OCI-LY1 (cell line): ENCODE data around the gene NAP1L5.

Experiments
- H2AFZ ChIP-seq: fragments of 200-600 bp; sonication (generic), shearing (Covaris generic); 2 replicates; pipeline ENCODE4 v1.6.0; 2014; ENCODE audit warnings: antibody characterized with exemption, mild to moderate bottlenecking, low read length
- H3F3A ChIP-seq: fragments of 200-600 bp; sonication (generic), shearing (Covaris generic); 2 replicates; pipeline ENCODE4 v1.6.0; 2014; ENCODE audit warnings: mild to moderate bottlenecking, antibody characterized with exemption, low read length, moderate library complexity; ENCODE audit not compliant: insufficient read depth
- H3K27ac ChIP-seq: fragments of 200-600 bp; sonication (generic); 2 replicates; pipeline ENCODE4 v1.5.1; 2014; ENCODE audit warnings: low read length, mixed run types, mild to moderate bottlenecking, low read depth; ENCODE audit not compliant: poor library complexity, severe bottlenecking
- H3K27me3 ChIP-seq: fragments of 200-600 bp; sonication (generic); 2 replicates; pipeline ENCODE4 v1.6.0; 2014; ENCODE audit warnings: antibody characterized with exemption, mild to moderate bottlenecking, low read length, moderate library complexity; ENCODE audit not compliant: insufficient read depth
- H3K36me3 ChIP-seq: fragments of 200-600 bp; sonication (generic); 2 replicates; pipeline ENCODE4 v1.6.1; 2014; ENCODE audit warnings: mild to moderate bottlenecking, antibody characterized with exemption, low read length, moderate library complexity, mixed read lengths; ENCODE audit not compliant: insufficient read depth
- H3K4me1 ChIP-seq: fragments of 200-600 bp; sonication (generic); 2 replicates; pipeline ENCODE4 v1.5.1; 2014; ENCODE audit warnings: mild to moderate bottlenecking, low read length, moderate library complexity; ENCODE audit not compliant: insufficient read depth, severe bottlenecking
- H3K4me2 ChIP-seq: fragments of 200-600 bp; sonication (generic), shearing (Covaris generic); 2 replicates; pipeline ENCODE4 v1.6.1; 2014; ENCODE audit warnings: low read length
- H3K4me3 ChIP-seq: fragments of 200-600 bp; sonication (generic); 2 replicates; pipeline ENCODE4 v1.5.1; 2014; ENCODE audit warnings: low read length, low read depth, mild to moderate bottlenecking, mixed read lengths; ENCODE audit not compliant: poor library complexity, severe bottlenecking
- H3K79me2 ChIP-seq: fragments of 200-600 bp; shearing (Covaris generic); 2 replicates; pipeline ENCODE4 v1.6.1; 2016; ENCODE audit warnings: mixed run types, low read length, mixed read lengths; ENCODE audit not compliant: insufficient read depth
- H3K9ac ChIP-seq: fragments of 200-600 bp; sonication (generic), shearing (Covaris generic); 2 replicates; pipeline ENCODE4 v1.6.1; 2014; ENCODE audit warnings: mild to moderate bottlenecking, low read length, mixed read lengths
- H3K9me2 ChIP-seq: fragments of 200-600 bp; sonication (generic), shearing (Covaris generic); 2 replicates; pipeline ENCODE4 v1.6.1; 2014; ENCODE audit warnings: low read depth, mild to moderate bottlenecking, low read length, mixed read lengths
- H3K9me3 ChIP-seq: fragments of 200-600 bp; shearing (Covaris generic); 2 replicates; pipeline ENCODE4 v1.6.1; 2014; ENCODE audit warnings: low read length, mixed read lengths
- H4K20me1 ChIP-seq: fragments of 200-600 bp; sonication (generic), shearing (Covaris generic); 2 replicates; pipeline ENCODE4 v1.6.0; 2016; ENCODE audit warnings: mild to moderate bottlenecking, low read length; ENCODE audit not compliant: insufficient read depth
- CTCF ChIP-seq: fragments of 200-600 bp; sonication (generic), shearing (Covaris generic); IDR thresholded peaks from 2 replicates; pipeline ENCODE4 v1.5.1; 2017; ENCODE audit warnings: mild to moderate bottlenecking, antibody characterized with exemption, low read length, moderate library complexity, mixed read lengths
- EZH2 ChIP-seq: fragments of 200-600 bp; sonication (generic), shearing (Covaris generic); IDR thresholded peaks from 2 replicates; pipeline ENCODE4 v1.8.0; 2017; ENCODE audit warnings: borderline replicate concordance, mixed run types, mild to moderate bottlenecking, antibody characterized with exemption, low read length, moderate library complexity, mixed read lengths

The NAP1L5 gene

DNA sequence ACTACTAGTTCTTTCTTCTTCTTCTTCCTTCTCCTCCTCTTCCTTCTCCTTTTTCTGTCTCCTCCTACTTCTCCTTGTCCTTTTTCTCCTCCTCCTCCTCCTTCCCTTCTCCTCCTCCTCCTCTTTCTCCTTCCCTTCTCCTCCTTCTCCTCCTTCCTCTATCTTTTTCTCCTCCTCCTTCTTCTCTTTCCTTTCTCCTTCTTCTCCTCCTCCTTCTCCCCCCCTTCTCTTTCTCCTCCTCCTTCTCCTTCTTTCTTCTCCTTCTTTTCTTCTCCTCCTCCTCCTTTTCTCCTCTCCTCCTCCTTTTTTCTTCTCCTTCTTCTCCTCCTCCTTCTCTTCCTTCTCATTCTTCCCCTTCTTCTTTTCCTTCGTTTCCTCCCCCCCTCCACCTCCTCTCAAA lies 21.8 kb upstream of the NAP1L5 start:
- Histone ChIP-seq H2AFZ (no peak overlapping the region), H3F3A (no peaks in the 10 kb centered on the region), H3K9ac (no peak overlapping the region), H3K4me2 (no peak overlapping the region), H4K20me1 (no peaks in the 10 kb centered on the region), H3K4me3 (no peak overlapping the region), H3K4me1 (no peaks in the 10 kb centered on the region), H3K27ac (no peak overlapping the region), H3K79me2 (no peaks in the 10 kb centered on the region), H3K27me3 (no peaks in the 10 kb centered on the region), H3K9me2 (no peaks in the 10 kb centered on the region), H3K36me3 (peaks cover 16% of the 10 kb centered on the region), H3K9me3 (peaks cover 8% of the 10 kb centered on the region)
- no peak for TF ChIP-seq EZH2
- no peak for TF ChIP-seq CTCF

DNA sequence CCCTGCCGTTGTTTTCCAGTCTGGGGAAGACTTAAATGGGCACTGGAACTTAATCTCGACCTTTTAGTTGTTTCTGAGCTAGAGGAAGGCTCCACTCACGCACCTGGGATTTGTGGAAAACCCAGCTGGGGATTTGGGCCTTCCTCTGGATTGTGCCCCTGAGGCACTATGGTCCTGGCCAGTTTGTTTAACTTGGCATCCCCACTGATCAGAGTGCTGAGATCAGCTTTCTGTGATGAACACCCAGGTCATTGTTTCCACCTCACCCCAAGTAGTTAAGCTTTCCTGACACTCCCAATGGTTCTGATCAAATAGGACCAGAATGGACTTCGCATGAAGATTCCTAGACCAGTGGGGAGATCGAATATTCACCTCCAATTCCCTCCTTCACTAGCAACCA lies 20.5 kb upstream of the NAP1L5 start:
- no peaks in the 10 kb centered on the region for H3K27me3 ChIP-seq
- no peaks in the 10 kb centered on the region for H3K79me2 ChIP-seq
- H3K36me3 ChIP-seq = peaks cover 16% of the 10 kb centered on the region
- H3K4me1 ChIP-seq = no peaks in the 10 kb centered on the region
- H3K9ac ChIP-seq = no peak overlapping the region
- H3K4me2 ChIP-seq = no peak overlapping the region
- TF ChIP-seq CTCF (no peak), EZH2 (no peak)
- no peaks in the 10 kb centered on the region for H4K20me1 ChIP-seq
- H3K27ac ChIP-seq = no peak overlapping the region
- H3K9me2 ChIP-seq = no peaks in the 10 kb centered on the region
- H3K9me3 ChIP-seq = peaks cover 8% of the 10 kb centered on the region
- no peaks in the 10 kb centered on the region for H3F3A ChIP-seq
- H3K4me3 ChIP-seq = no peak overlapping the region
- no peak overlapping the region for H2AFZ ChIP-seq

GRCh38 chr4:88713782-88714181 lies 16.2 kb upstream of the NAP1L5 start:
- Histone ChIP-seq H3K27ac (no peak overlapping the region), H3K4me1 (no peaks in the 10 kb centered on the region), H3K27me3 (no peaks in the 10 kb centered on the region), H3K79me2 (no peaks in the 10 kb centered on the region), H4K20me1 (no peaks in the 10 kb centered on the region), H3K36me3 (peaks cover 20% of the 10 kb centered on the region), H3F3A (no peaks in the 10 kb centered on the region), H3K9me3 (peaks cover 8% of the 10 kb centered on the region), H3K4me2 (no peak overlapping the region), H2AFZ (no peak overlapping the region), H3K9ac (no peak overlapping the region), H3K9me2 (no peaks in the 10 kb centered on the region), H3K4me3 (no peak overlapping the region)
- TF ChIP-seq CTCF (no peak), EZH2 (no peak)
